Measurements from ENCODE around the gene DTNA. TPM values are rescaled to one million over a fixed set of nuclear protein-coding genes. Genes with fewer than 3 reads are reported as not detected.

Gene DTNA
- total RNA-seq, 1 experiment from 2014 or later: 0.77 TPM

GRCh38 chr18:34911081-34911480, 201.0 kb downstream of the DTNA start:
- Histone ChIP-seq H3K9me3 (ENCODE audit: control insufficient read depth, insufficient read depth, low read depth, low read length) (no peaks in the 10 kb centered on the region), H3K4me3 (ENCODE audit: low read depth in 2 of 2, low read length in 2 of 2) (no peak overlapping the region), H3K27ac (ENCODE audit: low read length) (no peak overlapping the region), H3K27me3 (ENCODE audit: control insufficient read depth, insufficient read depth, low read length) (no peaks in the 10 kb centered on the region), H3K4me1 (ENCODE audit: control insufficient read depth, insufficient read depth, low read length) (no peaks in the 10 kb centered on the region), H3K36me3 (ENCODE audit: control insufficient read depth, insufficient read depth, low read length) (no peaks in the 10 kb centered on the region)
- DNase-seq (ENCODE audit: low read depth, low spot score): no peak
- no TSS peak for BruUV-seq (replicated peaks)
- no peak for TF ChIP-seq SIN3A (IDR thresholded peaks at IDR 0.05; ENCODE audit: borderline replicate concordance, insufficient read depth, low read depth, low read length)
- TF ChIP-seq REST (IDR thresholded peaks at IDR 0.05; ENCODE audit: insufficient read depth in 1 of 2, low read depth in 2 of 2, low read length in 1 of 2): no peak
- no peak for TF ChIP-seq TCF7L2 (IDR thresholded peaks at IDR 0.05; ENCODE audit: low read depth, low read length)
- no peak for TF ChIP-seq CTCF (IDR thresholded peaks at IDR 0.05)
- no peak for TF ChIP-seq POLR2AphosphoS5 (IDR thresholded peaks at IDR 0.05; ENCODE audit: low read depth, low read length)
- POLR2A ChIA-PET: no interaction called here
- intact Hi-C loops (cut with micrococcal nuclease; ENCODE audit: unreplicated experiment): no loop called here
- in situ Hi-C loops (cut with HindIII; ENCODE audit: low pct_unique_long_range_greater_than_20kb, low sequenced_read_pairs): no loop called here
- ATAC-seq: no peak
- CTCF ChIA-PET: no interaction called here

- ChIA-PET CTCF (no interaction called here), POLR2A (no interaction called here)
- Histone ChIP-seq H3K4me3 (ENCODE audit: low read depth in 2 of 2, low read length in 2 of 2) (no peak overlapping the region), H3K36me3 (ENCODE audit: control insufficient read depth, insufficient read depth, low read length) (no peaks in the 10 kb centered on the region), H3K9me3 (ENCODE audit: control insufficient read depth, insufficient read depth, low read depth, low read length) (no peaks in the 10 kb centered on the region), H3K4me1 (ENCODE audit: control insufficient read depth, insufficient read depth, low read length) (no peaks in the 10 kb centered on the region), H3K27ac (ENCODE audit: low read length) (no peak overlapping the region), H3K27me3 (ENCODE audit: control insufficient read depth, insufficient read depth, low read length) (no peaks in the 10 kb centered on the region)
- TF ChIP-seq TCF7L2 (IDR thresholded peaks at IDR 0.05; ENCODE audit: low read depth, low read length) (0 out of 2 replicates have a peak, but pooled peaks have one; percentile 26), REST (IDR thresholded peaks at IDR 0.05; ENCODE audit: insufficient read depth in 1 of 2, low read depth in 2 of 2, low read length in 1 of 2) (no peak)
- no TSS peak for BruUV-seq (replicated peaks)
- DNase-seq (ENCODE audit: low read depth, low spot score) (no peak), ATAC-seq (peak; percentile 74)
- intact Hi-C loops (cut with micrococcal nuclease; ENCODE audit: unreplicated experiment): no loop called here
- in situ Hi-C loops (cut with HindIII; ENCODE audit: low pct_unique_long_range_greater_than_20kb, low sequenced_read_pairs): no loop called here
These were observed 201.7 kb downstream of the DTNA start for GRCh38 chr18:34911661-34912384.

Data from Panc1 (cell line).